BE2C (cell line): Measurements from ENCODE around the gene INAFM1.
"Not testable (repeated sequence)": the region's sequence is repeated elsewhere in the genome, so short reads cannot be mapped to it uniquely, and the experiment has no call there.

ENCODE experiments used
- DNase-seq: peaks from one replicate; pipeline ENCODE4 v3.0.0-alpha.2; 2020
- H3K27me3 ChIP-seq: fragments of 250-450 bp; sonication (Bioruptor Pico); 2 replicates; pipeline ENCODE4 v1.5.1; 2020; ENCODE audit warnings: mild to moderate bottlenecking
- H3K36me3 ChIP-seq: fragments of 250-450 bp; sonication (Bioruptor Pico); 2 replicates; pipeline ENCODE4 v1.5.1; 2020; ENCODE audit warnings: mild to moderate bottlenecking
- H3K4me1 ChIP-seq: fragments of 250-450 bp; sonication (Bioruptor Pico); 2 replicates; pipeline ENCODE4 v1.5.1; 2020
- H3K4me3 ChIP-seq: 2 replicates; pipeline ENCODE4 v1.5.1; 2011; ENCODE audit warnings: low read depth, low read length
- H3K9me3 ChIP-seq: fragments of 250-450 bp; sonication (Bioruptor Pico); 2 replicates; pipeline ENCODE4 v1.5.1; 2020
- CTCF ChIP-seq: IDR thresholded peaks from 2 replicates; pipeline ENCODE4 v1.5.1; 2012; ENCODE audit warnings: mild to moderate bottlenecking, low read depth, low read length

Gene INAFM1

GRCh38 chr19:47273313-47274070, 1.2 kb upstream of the INAFM1 start:
- DNase-seq = peak; percentile 92
- H3K9me3 ChIP-seq = no peaks in the 10 kb centered on the region
- H3K4me1 ChIP-seq = no peaks in the 10 kb centered on the region
- TF ChIP-seq CTCF = no peak
- peaks cover 6% of the 10 kb centered on the region; the same call in 1 of the 2 replicates for H3K36me3 ChIP-seq
- no peaks in the 10 kb centered on the region for H3K27me3 ChIP-seq
- peak overlapping the region; percentile 70 for H3K4me3 ChIP-seq

GRCh38 chr19:47274891-47275761, 441 bp downstream of the INAFM1 start:
- Histone ChIP-seq H3K4me1 (no peaks in the 10 kb centered on the region), H3K27me3 (no peaks in the 10 kb centered on the region), H3K36me3 (peaks cover 5% of the 10 kb centered on the region; the same call in 1 of the 2 replicates), H3K9me3 (no peaks in the 10 kb centered on the region), H3K4me3 (peak overlapping the region; percentile 51)
- no peak for TF ChIP-seq CTCF
- DNase-seq = peak; percentile 43

- no peak for TF ChIP-seq CTCF
- no peaks in the 10 kb centered on the region for H3K9me3 ChIP-seq
- peak overlapping the region; percentile 51 for H3K4me3 ChIP-seq
- H3K27me3 ChIP-seq = no peaks in the 10 kb centered on the region
- H3K4me1 ChIP-seq = no peaks in the 10 kb centered on the region
- H3K36me3 ChIP-seq = no peaks in the 10 kb centered on the region
- DNase-seq = peak; percentile 35
Measured at GRCh38 chr19:47275791-47276461, 1.2 kb downstream of the INAFM1 start.

DNA sequence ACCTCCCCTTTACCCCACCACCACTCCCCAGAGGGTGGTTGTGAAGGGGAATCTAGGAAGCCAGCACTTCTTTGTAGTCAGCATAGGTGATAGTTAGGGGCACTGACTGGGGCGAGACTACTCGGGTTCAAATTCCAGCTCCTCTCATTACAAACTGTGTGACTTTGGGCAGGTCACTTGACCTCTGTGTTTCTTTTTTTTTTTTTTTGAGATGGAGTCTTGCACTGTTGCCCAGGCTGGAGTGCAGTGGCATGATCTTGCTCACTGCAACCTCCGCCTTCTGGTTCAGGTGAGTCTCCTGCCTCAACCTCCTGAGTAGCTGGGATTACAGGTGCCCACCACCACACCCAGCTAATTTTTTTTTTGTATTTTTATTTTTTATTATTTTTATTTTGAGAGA, 1.8 kb downstream of the INAFM1 start:
- H3K27me3 ChIP-seq = not testable (repeated sequence)

DNA sequence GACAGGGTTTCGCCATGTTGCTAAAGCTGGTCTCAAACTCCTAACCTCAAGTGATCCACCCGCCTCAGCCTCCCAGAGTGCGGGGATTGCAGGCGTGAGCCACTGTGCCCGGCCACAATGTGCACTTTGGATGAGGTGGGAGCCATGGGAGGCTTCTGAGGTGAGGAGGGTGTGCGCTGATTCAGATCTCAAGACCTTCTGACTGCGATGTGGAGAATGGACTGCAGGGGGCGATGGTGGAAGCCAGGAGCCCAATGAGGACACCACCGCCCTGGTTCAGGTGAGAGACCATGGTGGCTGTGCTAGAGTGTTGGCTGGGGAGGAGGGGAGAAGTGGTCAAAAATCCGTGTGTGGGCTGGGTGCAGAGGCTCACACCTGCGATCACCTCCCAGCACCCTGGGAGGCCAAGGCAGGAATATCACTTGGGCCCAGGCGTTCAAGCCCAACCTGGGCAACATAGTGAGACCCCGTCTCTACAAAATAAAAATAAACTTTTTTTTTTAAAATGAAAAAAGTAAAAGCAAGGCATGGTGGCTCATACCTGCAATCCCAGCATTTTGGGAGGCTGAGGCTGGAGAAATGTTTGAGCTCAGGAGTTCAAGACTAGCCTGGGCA, 5.6 kb downstream of the INAFM1 start:
- H3K9me3 ChIP-seq = no peaks in the 10 kb centered on the region
- no peak overlapping the region for H3K4me3 ChIP-seq
- DNase-seq = peak; percentile 51
- H3K36me3 ChIP-seq = no peaks in the 10 kb centered on the region
- TF ChIP-seq CTCF = peak; percentile 52
- no peaks in the 10 kb centered on the region for H3K4me1 ChIP-seq
- H3K27me3 ChIP-seq = no peaks in the 10 kb centered on the region

More for the DNA sequence above, 1.8 kb downstream of the INAFM1 start:
- H3K9me3 ChIP-seq, DNase-seq, H3K4me3 ChIP-seq, H3K4me1 ChIP-seq, H3K36me3 ChIP-seq: not testable (repeated sequence)

- H3K4me1 ChIP-seq = no peaks in the 10 kb centered on the region
- H3K9me3 ChIP-seq = no peaks in the 10 kb centered on the region
- no peaks in the 10 kb centered on the region for H3K27me3 ChIP-seq
- no peaks in the 10 kb centered on the region for H3K36me3 ChIP-seq
- no peak for TF ChIP-seq CTCF
- no peak overlapping the region for H3K4me3 ChIP-seq
- DNase-seq = no peak
Measured at GRCh38 chr19:47283405-47284059, 8.8 kb downstream of the INAFM1 start.
